ENCODE results near the gene BSX.

DNA sequence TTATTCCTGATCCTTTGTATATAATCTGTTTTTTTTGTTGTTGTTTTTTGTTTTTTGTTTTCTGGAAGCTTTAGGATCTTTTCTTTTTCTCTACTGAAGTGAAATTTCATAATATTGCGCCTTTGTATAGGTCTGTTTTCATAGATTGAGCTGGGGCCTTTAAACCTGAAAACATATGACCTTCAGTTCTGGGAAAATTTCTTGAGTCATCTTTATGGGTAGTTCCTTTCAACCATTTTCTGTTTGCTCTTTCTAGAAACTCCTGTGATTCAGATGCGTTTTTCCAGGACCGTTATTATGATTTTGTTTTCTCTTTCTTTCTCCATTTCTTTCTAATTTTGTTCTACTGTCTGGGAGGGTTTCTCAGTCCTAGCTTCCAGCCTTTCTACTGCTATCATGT lies 43.7 kb downstream of the BSX start:
- TF ChIP-seq GATA3 (IDR thresholded peaks at IDR 0.05; ENCODE audit: low read depth, low read length) (no peak), GATA2 (IDR thresholded peaks at IDR 0.05; ENCODE audit: low read depth, low read length) (no peak)
